Measurements from ENCODE around the gene CAPN10. TPM values are rescaled to one million over a fixed set of nuclear protein-coding genes. Genes with fewer than 3 reads are reported as not detected.

CAPN10 gene
- total RNA-seq, 1 experiment from 2014 or later, result 47.4 TPM

- H3K27ac Mint-ChIP-seq, result no peak overlapping the region
- no peak overlapping the region for H3K14ac ChIP-seq (ENCODE audit: insufficient read depth, low read length)
- H3K18ac ChIP-seq (ENCODE audit: insufficient read length, low read depth, low read length), result no peak overlapping the region
- H2BK5ac ChIP-seq (ENCODE audit: insufficient read length, low read length), result no peak overlapping the region
- H3K4me1 Mint-ChIP-seq, result peaks cover 0 to 3% of the 10 kb centered on the region in 2 experiments; a peak in 1 of 4 replicates
- H3K79me1 ChIP-seq (ENCODE audit: insufficient read depth, low read depth, low read length, poor library complexity, severe bottlenecking), result no peaks in the 10 kb centered on the region
- H3T11ph ChIP-seq (ENCODE audit: low read length), result no peak overlapping the region
- no peak for TF ChIP-seq CTCF (conservative IDR thresholded peaks at IDR 0.05)
- H2BK12ac ChIP-seq (ENCODE audit: insufficient read length, low read depth, low read length), result no peak overlapping the region
- no peak overlapping the region for H3K9ac ChIP-seq (ENCODE audit: extremely low read depth, insufficient read length, low read length)
- no peaks in the 10 kb centered on the region for H4K20me1 ChIP-seq (ENCODE audit: control insufficient read depth, insufficient read depth, insufficient read length)
- H2BK120ac ChIP-seq (ENCODE audit: low read depth, low read length, poor library complexity, severe bottlenecking), result no peak overlapping the region
- no peak for DNase-seq
- H2BK15ac ChIP-seq (ENCODE audit: low read depth, low read length), result no peak overlapping the region
- H2AK5ac ChIP-seq (ENCODE audit: insufficient read length, low read length), result no peak overlapping the region
- no peak overlapping the region for H4K91ac ChIP-seq (ENCODE audit: insufficient read length, low read depth, low read length)
- no peaks in the 10 kb centered on the region for H3K9me3 ChIP-seq (ENCODE audit: control insufficient read depth, low read depth, low read length)
- H4K8ac ChIP-seq (replicated peaks; ENCODE audit: insufficient read length, low read depth, low read length), result no peak overlapping the region
- no peaks in the 10 kb centered on the region for H3K23me2 ChIP-seq (ENCODE audit: insufficient read length, low read depth, low read length, poor library complexity, severe bottlenecking)
- H3K23ac ChIP-seq (ENCODE audit: insufficient read length, low read depth, low read length), result no peak overlapping the region
- peaks cover 38% of the 10 kb centered on the region for H3K27me3 Mint-ChIP-seq (ENCODE audit: low read depth)
- no peaks in the 10 kb centered on the region; the same call in 1 of the 2 replicates for H3K27me3 ChIP-seq (ENCODE audit: insufficient read depth, low read length)
- H2AFZ ChIP-seq (ENCODE audit: low read length), result no peak overlapping the region
- H3K4me3 Mint-ChIP-seq, result no peak overlapping the region
- WGBS (ENCODE audit: extremely low coverage, insufficient read length, low lambda C conversion rate), result no CpG with 5 or more reads among the region's 36 CpGs
- H3K4ac ChIP-seq (ENCODE audit: low read depth, low read length), result no peak overlapping the region
- no peaks in the 10 kb centered on the region for H3K79me2 ChIP-seq (ENCODE audit: insufficient read depth, low read length)
- peaks cover under 1 to 8% of the 10 kb centered on the region in 2 experiments; a peak in 4 of 5 replicates for H3K9me3 Mint-ChIP-seq
- H3K36me3 Mint-ChIP-seq (ENCODE audit: insufficient read depth in 1 of 3, low read depth in 3 of 3), result no peaks in the 10 kb centered on the region; a peak in 1 of 7 replicates
- no peak overlapping the region for H3K27ac ChIP-seq (ENCODE audit: insufficient read length, low read depth, low read length)
- no peak overlapping the region for H4K5ac ChIP-seq (ENCODE audit: insufficient read length, low read depth, low read length)
- no peak overlapping the region for H3K4me2 ChIP-seq (ENCODE audit: insufficient read depth, insufficient read length, low read length)
- H3K4me1 ChIP-seq (ENCODE audit: insufficient read depth, low read length), result no peaks in the 10 kb centered on the region
- no peak overlapping the region for H2BK20ac ChIP-seq (ENCODE audit: low read depth, low read length, poor library complexity, severe bottlenecking)
- no peak overlapping the region for H3K56ac ChIP-seq (ENCODE audit: insufficient read length, low read depth, low read length)
These were observed 55.7 kb downstream of the CAPN10 start for GRCh38 chr2:240642061-240642805.
